Body of pancreas (tissue), 4 donors: Measurements from ENCODE around the gene NDUFA6. TPM values are rescaled to one million over a fixed set of nuclear protein-coding genes. Genes with fewer than 3 reads are reported as not detected.
A peak's percentile ranks its signal among the peaks of the same experiment; 100 is the strongest.

Experiments used
- ATAC-seq: fragments of 150-250 bp; one replicate; pipeline ENCODE4 v1.9.1; 2016
- DNase-seq, 4 donors: peaks; one replicate each; pipeline ENCODE4 v3.0.0-alpha.2; 2019
- H3K27ac ChIP-seq, 4 donors: fragments of 200-600 bp; sonication (generic); 1 replicate in 3 of 4; 2 replicates in 1 of 4; pipeline versions ENCODE4 v1.5.1 to v1.6.1; 2016 to 2019; ENCODE audit warnings: mild to moderate bottlenecking in 1 of 4, mixed read lengths in 1 of 4, moderate library complexity in 1 of 4
- H3K27me3 ChIP-seq, 2 donors: fragments of 200-600 bp; sonication (generic); one replicate each; pipeline ENCODE4 v1.6.0; 2016; ENCODE audit warnings: mild to moderate bottlenecking in 1 of 2
- H3K36me3 ChIP-seq, 2 donors: fragments of 200-600 bp; sonication (generic); replicated peaks in 1 of 2; 2 replicates each; pipeline ENCODE4 v1.5.1; 2016; ENCODE audit warnings: low read depth in 2 of 2; ENCODE audit not compliant: insufficient read depth in 1 of 2
- H3K4me1 ChIP-seq: fragments of 200-600 bp; sonication (generic); one replicate; pipeline ENCODE4 v1.6.0; 2016
- H3K4me3 ChIP-seq, 2 donors: fragments of 200-600 bp; sonication (generic); 1 replicate in 1 of 2; 2 replicates in 1 of 2; pipeline ENCODE4 v1.5.1; 2016 to 2019
- H3K9me3 ChIP-seq, 3 donors: fragments of 200-600 bp; sonication (generic); 1 replicate in 2 of 3; 2 replicates in 1 of 3; pipeline ENCODE4 v1.5.1; 2016
- CTCF ChIP-seq, 7 experiments: fragments of 450-650 bp in 4 of 7; fragments of 200-600 bp in 3 of 7; sonication (generic) in 3 of 7; IDR thresholded peaks; one replicate each; pipeline ENCODE4 v1.5.1; 2016 to 2019; ENCODE audit warnings: antibody characterized with exemption in 7 of 7
- POLR2A ChIP-seq, 3 donors: fragments of 450-650 bp; IDR thresholded peaks; one replicate each; pipeline ENCODE4 v1.6.1; 2016; ENCODE audit warnings: antibody characterized with exemption in 3 of 3, mild to moderate bottlenecking in 2 of 3
- WGBS, 2 donors: methylation state at CpG; one replicate each; pipeline ENCODE4 v1.1.5; 2017; 5-methylcytosine and 5-hydroxymethylcytosine counted together
- intact Hi-C: fragments of 100-400 bp; cut with DNase I; formaldehyde crosslinking; loops from one replicate; pipeline ENCODE4 v1.15.1; 2023
- total RNA-seq, 2 donors: library from RNA; depleted of rRNA; stranded (reverse); fragments of >200 nt; gene quantifications; one replicate each; pipeline ENCODE4 v1.1.0, GENCODE V29; 2016

The NDUFA6 gene
- total RNA-seq, 2 donors from 2014 or later, result 18.9 to 30.3 TPM

DNA sequence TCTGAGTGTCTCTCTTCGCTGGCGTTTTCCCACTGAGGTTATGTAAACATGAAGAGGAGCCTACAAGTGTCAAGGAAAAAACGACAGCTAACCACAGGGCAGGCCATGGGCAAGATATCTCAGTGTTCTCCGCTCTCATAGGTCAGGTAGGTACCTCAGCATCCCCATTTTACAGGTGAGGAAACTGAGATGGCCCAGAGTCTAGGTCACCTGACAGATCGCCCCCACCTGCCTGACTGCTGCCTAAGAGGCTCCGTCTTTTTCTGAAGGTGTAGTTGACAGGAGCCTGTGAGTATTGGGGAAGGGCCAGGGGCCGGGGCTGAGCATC lies 847 bp upstream of the NDUFA6 start:
- Histone ChIP-seq H3K36me3 (peaks cover 0 to 1% of the 10 kb centered on the region in 2 donors), H3K9me3 (no peaks in the 10 kb centered on the region), H3K4me1 (peaks cover 20% of the 10 kb centered on the region), H3K4me3 (peak overlapping the region; percentile 19 to 21), H3K27ac (peak overlapping the region; percentile 76 to 99 (median 90)), H3K27me3 (no peaks in the 10 kb centered on the region)
- DNase-seq (no peak), ATAC-seq (no peak)
- WGBS, 2 donors, result 23 to 28% methylated on average over 7 of the region's 7 CpGs
- intact Hi-C loops, result loop anchor here (10.0 kb wide), 1 partner anchor 343 kb away; the partner anchor contains the start of gene NFAM1
- TF ChIP-seq CTCF (IDR thresholded peaks at IDR 0.05) (no peak), POLR2A (IDR thresholded peaks at IDR 0.05) (no peak)

DNA sequence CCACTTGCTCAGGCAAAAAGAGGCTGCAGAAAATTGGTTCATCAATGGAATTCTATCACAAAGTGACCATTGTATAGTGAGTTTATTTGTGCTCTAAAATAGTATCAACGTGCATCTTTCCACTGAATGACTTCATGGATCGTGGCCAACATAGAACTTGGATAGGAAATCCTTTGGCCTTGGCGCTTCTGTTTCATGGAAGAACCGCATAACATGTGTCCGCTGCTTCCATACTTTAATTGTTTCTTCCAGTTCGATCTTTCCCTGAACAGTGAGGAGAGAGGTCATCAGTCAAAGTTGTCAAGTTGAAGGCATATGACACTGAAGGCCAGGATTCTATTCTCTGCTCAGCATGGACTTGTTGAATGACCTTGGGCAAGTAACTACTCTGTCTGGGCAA lies 4.5 kb downstream of the NDUFA6 start:
- WGBS, 2 donors, result 52 to 59% methylated on average over 6 of the region's 6 CpGs
- intact Hi-C loops, result no loop called here
- no peaks in the 10 kb centered on the region for H3K9me3 ChIP-seq
- no peak for DNase-seq
- peaks cover 0 to 14% of the 10 kb centered on the region in 2 donors for H3K36me3 ChIP-seq
- peaks cover 34% of the 10 kb centered on the region for H3K4me1 ChIP-seq
- no peak overlapping the region for H3K4me3 ChIP-seq
- ATAC-seq, result no peak
- H3K27ac ChIP-seq, result no peak overlapping the region
- no peaks in the 10 kb centered on the region for H3K27me3 ChIP-seq
- TF ChIP-seq CTCF (IDR thresholded peaks at IDR 0.05) (no peak), POLR2A (IDR thresholded peaks at IDR 0.05) (no peak)

- Histone ChIP-seq H3K36me3 (peaks cover 0 to 14% of the 10 kb centered on the region in 2 donors), H3K4me1 (peaks cover 40% of the 10 kb centered on the region), H3K27me3 (no peaks in the 10 kb centered on the region), H3K9me3 (no peaks in the 10 kb centered on the region), H3K4me3 (no peak overlapping the region), H3K27ac (no peak overlapping the region)
- TF ChIP-seq POLR2A (IDR thresholded peaks at IDR 0.05) (no peak), CTCF (IDR thresholded peaks at IDR 0.05) (no peak)
- DNase-seq (no peak), ATAC-seq (no peak)
- intact Hi-C loops, result no loop called here
- WGBS, 2 donors, result 91 to 95% methylated on average over 8 of the region's 8 CpGs
These were observed 5.7 kb downstream of the NDUFA6 start for GRCh38 chr22:42084874-42085273.

- Histone ChIP-seq H3K27ac (no peak overlapping the region), H3K36me3 (peaks cover 0 to 14% of the 10 kb centered on the region in 2 donors)
- no peak for ATAC-seq
These were observed 7.5 kb downstream of the NDUFA6 start for GRCh38 chr22:42083119-42083518.

More at GRCh38 chr22:42083119-42083518, 7.5 kb downstream of the NDUFA6 start:
- peaks cover 39% of the 10 kb centered on the region for H3K4me1 ChIP-seq
- H3K27me3 ChIP-seq, result no peaks in the 10 kb centered on the region
- DNase-seq, result no peak
- H3K4me3 ChIP-seq, result no peak overlapping the region
- intact Hi-C loops, result no loop called here
- no peak for TF ChIP-seq POLR2A (IDR thresholded peaks at IDR 0.05)
- no peak for TF ChIP-seq CTCF (IDR thresholded peaks at IDR 0.05)
- 93 to 94% methylated on average over 4 of the region's 4 CpGs for WGBS, 2 donors
- no peaks in the 10 kb centered on the region for H3K9me3 ChIP-seq
